NCI-H1694 treated with DMSO at 0.1 percent for 48 hours (cell line): ENCODE results near the gene KIAA1217.
"Not testable (repeated sequence)": the region's sequence is repeated elsewhere in the genome, so short reads cannot be mapped to it uniquely, and the experiment has no call there.

Source experiments
- DNase-seq: peaks from one replicate; lab custom pipeline; 2025; lab: John Stamatoyannopoulos, UW

The KIAA1217 gene

GRCh38 chr10:24440817-24441797 lies 232.2 kb downstream of the KIAA1217 start:
- no peak for DNase-seq

GRCh38 chr10:24442234-24442633 lies 233.3 kb downstream of the KIAA1217 start:
- DNase-seq = no peak

- not testable (repeated sequence) for DNase-seq
Measured at GRCh38 chr10:24442641-24443174, 233.8 kb downstream of the KIAA1217 start.

- DNase-seq = no peak
Measured at GRCh38 chr10:24444337-24444736, 235.4 kb downstream of the KIAA1217 start.

GRCh38 chr10:24445958-24446357 lies 237.0 kb downstream of the KIAA1217 start:
- not testable (repeated sequence) for DNase-seq

- no peak for DNase-seq
Measured at GRCh38 chr10:24446739-24447138, 237.8 kb downstream of the KIAA1217 start.

- DNase-seq = no peak
Measured at GRCh38 chr10:24448351-24448999, 239.5 kb downstream of the KIAA1217 start.

- DNase-seq = no peak
Measured at GRCh38 chr10:24449321-24449740, 240.4 kb downstream of the KIAA1217 start.

GRCh38 chr10:24449769-24450310 lies 240.9 kb downstream of the KIAA1217 start:
- DNase-seq = no peak

GRCh38 chr10:24451325-24451820 lies 242.4 kb downstream of the KIAA1217 start:
- DNase-seq = no peak

- no peak for DNase-seq
Measured at GRCh38 chr10:24452030-24452429, 243.1 kb downstream of the KIAA1217 start.

- no peak for DNase-seq
Measured at GRCh38 chr10:24453404-24453830, 244.5 kb downstream of the KIAA1217 start.

GRCh38 chr10:24453973-24454372 lies 245.0 kb downstream of the KIAA1217 start:
- no peak for DNase-seq

- no peak for DNase-seq
Measured at GRCh38 chr10:24455447-24455846, 246.5 kb downstream of the KIAA1217 start.

- DNase-seq = no peak
Measured at GRCh38 chr10:24456322-24456721, 247.4 kb downstream of the KIAA1217 start.

GRCh38 chr10:24457661-24458318 lies 248.9 kb downstream of the KIAA1217 start:
- DNase-seq = no peak

- DNase-seq = no peak
Measured at GRCh38 chr10:24459836-24460235, 250.9 kb downstream of the KIAA1217 start.

- DNase-seq = no peak
Measured at GRCh38 chr10:24462291-24462813, 253.4 kb downstream of the KIAA1217 start.

GRCh38 chr10:24462889-24463552 lies 254.1 kb downstream of the KIAA1217 start:
- no peak for DNase-seq

GRCh38 chr10:24463611-24464426 lies 254.9 kb downstream of the KIAA1217 start:
- DNase-seq = no peak
